Measurements from ENCODE around the gene SPAG16. TPM values are rescaled to one million over a fixed set of nuclear protein-coding genes. Genes with fewer than 3 reads are reported as not detected.

SPAG16 gene
- total and polyA plus RNA-seq, 2 of the 13 experiments (the other 11 are each of a cell fraction or from before 2014, with no cell fraction given) = 9.6 to 26.5 TPM

GRCh38 chr2:213419980-213420379, 135.7 kb downstream of the SPAG16 start (continued):
- TF ChIP-seq ARNT2 (CRISPR knock-in tag; IDR thresholded peaks at IDR 0.05; ENCODE audit: low read depth) (no peak), HOXA3 (CRISPR knock-in tag; IDR thresholded peaks at IDR 0.05) (no peak), NR2F2 (IDR thresholded peaks at IDR 0.05; ENCODE audit: borderline replicate concordance, low read depth) (no peak), MED8 (CRISPR knock-in tag; IDR thresholded peaks at IDR 0.05; ENCODE audit: insufficient replicate concordance) (no peak), BORCS8-MEF2B (CRISPR knock-in tag; IDR thresholded peaks at IDR 0.05) (no peak), DZIP1 (CRISPR knock-in tag; IDR thresholded peaks at IDR 0.05) (no peak), ZNF781 (CRISPR knock-in tag; IDR thresholded peaks at IDR 0.05; ENCODE audit: borderline replicate concordance, not compliant biosample characterization) (no peak)

- 16% methylated on average over 4 of the region's 5 CpGs for WGBS (ENCODE audit: low lambda C conversion rate)
- no peak overlapping the region for H3K27ac ChIP-seq (ENCODE audit: extremely low read length, insufficient read depth, low read length)
- no peak overlapping the region for H3K4me3 ChIP-seq (replicated peaks in 1 of 3; ENCODE audit: insufficient read depth in 1 of 3, low read depth in 2 of 3, low read length in 3 of 3)
- no TSS peak for BruUV-seq (replicated peaks)
- POLR2A ChIA-PET = no interaction called here
- FAIRE-seq (no peak), DNase-seq (ENCODE audit: low spot score) (no peak), ATAC-seq (no peak)
- in situ Hi-C loops (cut with HindIII; ENCODE audit: extremely low pct_ligation_motif_present, low pct_unique_long_range_greater_than_20kb) (no loop called here), intact Hi-C loops (cut with micrococcal nuclease; ENCODE audit: unreplicated experiment) (no loop called here)
- H3K36me3 ChIP-seq (replicated peaks in 1 of 2; ENCODE audit: control insufficient read depth in 1 of 2, insufficient read depth in 2 of 2, low read length in 2 of 2) = no peaks in the 10 kb centered on the region
- CTCF ChIA-PET (ENCODE audit: low intra/inter-chr PET ratio, low total read pairs) = no interaction called here
- peaks cover 28% of the 10 kb centered on the region; the same call in 1 of the 2 replicates for H3K9me3 ChIP-seq (ENCODE audit: low read length)
- no peaks in the 10 kb centered on the region for H3K79me2 ChIP-seq (ENCODE audit: insufficient read depth, low read length)
- no peak overlapping the region for H3K9ac ChIP-seq (ENCODE audit: insufficient read depth, low read depth, low read length)
- no peaks in the 10 kb centered on the region for H3K4me1 ChIP-seq (ENCODE audit: insufficient read depth, low read length)
- H2AFZ ChIP-seq (ENCODE audit: low read length) = no peak overlapping the region
- H3K4me2 ChIP-seq (ENCODE audit: low read depth, low read length) = no peak overlapping the region
- H3K27me3 ChIP-seq (ENCODE audit: control insufficient read depth in 1 of 2, insufficient read depth in 2 of 2, low read length in 2 of 2) = no peaks in the 10 kb centered on the region
- H4K20me1 ChIP-seq (ENCODE audit: insufficient read depth, low read length) = no peaks in the 10 kb centered on the region
- TF ChIP-seq HOXA7 (CRISPR knock-in tag; IDR thresholded peaks at IDR 0.05) (no peak), SMAD9 (CRISPR knock-in tag; IDR thresholded peaks at IDR 0.05) (no peak), HIC2 (CRISPR knock-in tag; IDR thresholded peaks at IDR 0.05; ENCODE audit: low read depth) (no peak), DMTF1 (CRISPR knock-in tag; IDR thresholded peaks at IDR 0.05) (no peak), ZNF34 (CRISPR knock-in tag; IDR thresholded peaks at IDR 0.05; ENCODE audit: borderline replicate concordance) (no peak), ZNF513 (CRISPR knock-in tag; conservative IDR thresholded peaks at IDR 0.05) (no peak), TEAD3 (CRISPR knock-in tag; optimal IDR thresholded peaks at IDR 0.05; ENCODE audit: borderline replicate concordance) (no peak), ZNF674 (CRISPR knock-in tag; IDR thresholded peaks at IDR 0.05; ENCODE audit: low read depth) (no peak)
Measured at GRCh38 chr2:213420828-213421385, 136.6 kb downstream of the SPAG16 start.
